Transverse colon (tissue), 4 donors: ENCODE results near the gene AGAP1.

Source experiments
- EP300 ChIP-seq: sonication (generic); formaldehyde crosslinking; IDR thresholded peaks from one replicate; pipeline ENCODE4 v1.6.1; 2017; ENCODE audit warnings: antibody characterized with exemption, low read depth
- POLR2A ChIP-seq: fragments of 450-650 bp; IDR thresholded peaks from one replicate; pipeline ENCODE4 v1.6.1; 2016; ENCODE audit warnings: antibody characterized with exemption, mild to moderate bottlenecking, moderate library complexity
- POLR2AphosphoS5 ChIP-seq, 3 donors: sonication (generic); formaldehyde crosslinking; IDR thresholded peaks; one replicate each; pipeline ENCODE4 v1.6.1; 2016; ENCODE audit warnings: antibody characterized with exemption in 3 of 3
- TF ChIP-seq, protein P1 (sequence below), 5 experiments: fragments of 200-600 bp in 3 of 5; fragments of 450-650 bp in 2 of 5; sonication (generic) in 3 of 5; IDR thresholded peaks; 1 replicate in 2 of 5; 2 replicates in 3 of 5; pipeline ENCODE4 v1.5.1; 2016 to 2017; ENCODE audit warnings: antibody characterized with exemption in 5 of 5, inconsistent platforms in 3 of 5, mild to moderate bottlenecking in 2 of 5, moderate library complexity in 1 of 5

DNA sequence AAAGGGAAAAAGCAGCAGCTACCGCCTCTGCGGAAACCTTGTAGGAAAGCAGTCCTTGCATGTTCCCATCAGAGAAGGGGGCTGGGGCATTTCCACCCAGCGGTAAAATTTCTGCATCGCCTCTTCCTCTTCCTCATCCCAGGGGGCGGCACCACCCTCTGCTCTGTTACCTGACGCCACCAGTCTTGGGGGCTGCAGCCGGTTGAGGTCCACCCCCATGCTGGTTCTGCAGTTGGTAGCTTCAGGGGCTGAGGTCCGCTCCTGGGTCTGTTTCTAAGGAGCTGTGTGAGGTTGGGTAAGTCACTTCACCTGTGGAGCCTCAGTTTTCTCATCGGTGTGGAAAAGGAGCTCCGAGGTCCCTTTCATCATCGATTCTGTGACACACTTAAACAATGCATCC is 14.2 kb upstream of the AGAP1 start:
- TF ChIP-seq, protein P1, sequence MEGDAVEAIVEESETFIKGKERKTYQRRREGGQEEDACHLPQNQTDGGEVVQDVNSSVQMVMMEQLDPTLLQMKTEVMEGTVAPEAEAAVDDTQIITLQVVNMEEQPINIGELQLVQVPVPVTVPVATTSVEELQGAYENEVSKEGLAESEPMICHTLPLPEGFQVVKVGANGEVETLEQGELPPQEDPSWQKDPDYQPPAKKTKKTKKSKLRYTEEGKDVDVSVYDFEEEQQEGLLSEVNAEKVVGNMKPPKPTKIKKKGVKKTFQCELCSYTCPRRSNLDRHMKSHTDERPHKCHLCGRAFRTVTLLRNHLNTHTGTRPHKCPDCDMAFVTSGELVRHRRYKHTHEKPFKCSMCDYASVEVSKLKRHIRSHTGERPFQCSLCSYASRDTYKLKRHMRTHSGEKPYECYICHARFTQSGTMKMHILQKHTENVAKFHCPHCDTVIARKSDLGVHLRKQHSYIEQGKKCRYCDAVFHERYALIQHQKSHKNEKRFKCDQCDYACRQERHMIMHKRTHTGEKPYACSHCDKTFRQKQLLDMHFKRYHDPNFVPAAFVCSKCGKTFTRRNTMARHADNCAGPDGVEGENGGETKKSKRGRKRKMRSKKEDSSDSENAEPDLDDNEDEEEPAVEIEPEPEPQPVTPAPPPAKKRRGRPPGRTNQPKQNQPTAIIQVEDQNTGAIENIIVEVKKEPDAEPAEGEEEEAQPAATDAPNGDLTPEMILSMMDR (IDR thresholded peaks at IDR 0.05), result no peak
- TF ChIP-seq EP300 (no peak), POLR2A (no peak), POLR2AphosphoS5 (IDR thresholded peaks at IDR 0.05) (no peak)
